Stimulated activated CD8-positive, alpha-beta memory T cell treated with anti-CD3 and anti-CD28 coated beads, Interleukin-15, amount 100 ng/mL, for 4 hours (primary cell): ENCODE measurements around the gene PLA2G12B.
"Not testable (repeated sequence)": the region's sequence is repeated elsewhere in the genome, so short reads cannot be mapped to it uniquely, and the experiment has no call there.

ENCODE experiments used
- DNase-seq, 2 donors: peaks; one replicate each; pipeline ENCODE4 v3.0.0-alpha.2; 2020; ENCODE audit warnings: low read depth in 2 of 2

PLA2G12B gene

GRCh38 chr10:72935361-72935760, 19.2 kb downstream of the PLA2G12B start:
- DNase-seq: no peak

DNA sequence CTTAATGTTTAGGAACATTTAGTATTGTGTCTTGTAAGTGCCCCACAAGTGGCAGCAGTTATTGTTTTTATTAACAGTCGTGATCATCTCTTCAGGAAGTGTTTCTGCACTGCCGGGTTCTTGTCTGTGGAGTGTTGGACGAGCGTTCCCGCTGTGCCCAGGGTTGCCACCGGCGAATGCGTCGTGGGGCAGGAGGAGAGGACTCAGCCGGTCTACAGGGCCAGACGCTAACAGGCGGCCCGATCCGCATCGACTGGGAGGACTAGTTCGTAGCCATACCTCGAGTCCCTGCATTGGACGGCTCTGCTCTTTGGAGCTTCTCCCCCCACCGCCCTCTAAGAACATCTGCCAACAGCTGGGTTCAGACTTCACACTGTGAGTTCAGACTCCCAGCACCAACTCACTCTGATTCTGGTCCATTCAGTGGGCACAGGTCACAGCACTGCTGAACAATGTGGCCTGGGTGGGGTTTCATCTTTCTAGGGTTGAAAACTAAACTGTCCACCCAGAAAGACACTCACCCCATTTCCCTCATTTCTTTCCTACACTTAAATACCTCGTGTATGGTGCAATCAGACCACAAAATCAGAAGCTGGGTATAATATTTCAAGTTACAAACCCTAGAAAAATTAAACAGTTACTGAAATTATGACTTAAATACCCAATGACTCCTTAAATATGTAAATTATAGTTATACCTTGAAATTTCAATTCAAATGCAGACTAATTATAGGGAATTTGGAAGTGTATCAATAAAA, 22.2 kb downstream of the PLA2G12B start:
- DNase-seq: no peak

- no peak for DNase-seq
Observed at GRCh38 chr10:72930276-72930675, 24.3 kb downstream of the PLA2G12B start.

DNA sequence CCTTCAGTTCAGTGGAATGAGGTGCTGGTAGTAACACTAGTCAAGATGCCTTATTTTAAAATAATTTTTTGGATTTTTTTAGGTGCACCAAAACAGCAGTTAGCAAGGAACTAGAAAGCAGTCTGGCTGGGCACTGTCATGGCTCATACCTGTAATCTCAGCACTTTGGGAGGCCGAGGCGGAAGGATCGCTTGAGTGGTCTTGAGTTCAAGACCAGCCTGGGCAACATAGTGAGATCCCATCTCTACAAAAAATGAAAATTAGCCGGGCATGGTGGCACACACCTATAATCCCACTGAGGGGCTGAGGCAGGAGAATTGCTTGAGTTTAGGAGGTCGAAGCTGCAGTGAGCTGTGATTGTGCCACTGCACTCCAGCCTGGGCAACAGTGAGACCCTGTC, 25.8 kb downstream of the PLA2G12B start:
- DNase-seq: no peak

- no peak for DNase-seq
Observed at GRCh38 chr10:72927485-72927884, 27.1 kb downstream of the PLA2G12B start.

DNA sequence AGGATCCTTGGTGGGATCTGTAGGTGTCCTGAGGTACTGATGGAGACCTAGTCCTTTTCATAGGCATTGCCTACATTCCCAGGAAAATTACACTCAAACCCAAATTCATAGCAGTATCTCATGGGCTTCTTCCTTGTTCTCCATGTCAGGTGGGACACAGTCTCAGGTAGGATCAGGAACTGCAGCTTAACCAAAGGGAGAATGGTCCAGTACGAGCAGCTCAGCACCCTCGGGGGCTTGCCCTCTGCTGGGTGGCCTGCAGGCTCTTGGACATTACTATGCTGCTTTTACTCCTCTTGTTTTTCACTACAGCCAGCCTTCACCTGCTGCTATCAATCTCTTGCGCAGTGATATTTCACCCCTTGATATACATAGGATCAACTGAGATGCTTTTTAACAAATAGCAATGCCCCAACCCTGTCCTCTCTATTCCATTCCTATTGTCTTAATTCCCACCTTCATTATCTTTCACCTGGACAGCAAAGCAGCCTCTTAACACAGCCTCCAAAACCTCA, 28.6 kb downstream of the PLA2G12B start:
- DNase-seq: no peak

GRCh38 chr10:72924351-72924750, 30.3 kb downstream of the PLA2G12B start:
- no peak for DNase-seq

DNA sequence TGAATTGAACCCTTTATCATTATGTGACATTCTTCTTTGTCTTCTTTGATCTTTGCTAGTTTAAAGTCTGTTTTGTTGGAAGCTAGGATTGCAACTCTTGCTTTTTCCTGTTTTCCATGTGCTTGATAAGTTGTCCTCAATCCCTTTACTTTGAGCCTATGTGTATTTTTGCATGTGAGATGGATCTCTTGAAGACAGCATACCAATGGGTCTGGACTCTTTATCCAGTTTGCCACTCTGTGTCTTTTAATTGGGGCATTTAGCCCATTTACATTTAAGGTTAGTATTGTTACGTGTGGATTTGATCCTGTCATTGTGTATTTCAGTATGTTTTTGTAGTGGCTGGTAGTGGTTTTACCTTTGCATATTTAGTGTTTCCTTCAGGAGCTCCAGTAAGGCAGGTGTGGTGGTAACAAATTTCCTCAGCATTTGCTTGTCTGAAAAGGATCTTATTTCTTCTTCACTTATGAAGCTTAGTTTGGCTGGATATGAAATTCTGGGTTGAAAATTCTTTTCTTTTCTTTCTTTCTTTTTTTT, 33.4 kb downstream of the PLA2G12B start:
- DNase-seq: not testable (repeated sequence)

DNA sequence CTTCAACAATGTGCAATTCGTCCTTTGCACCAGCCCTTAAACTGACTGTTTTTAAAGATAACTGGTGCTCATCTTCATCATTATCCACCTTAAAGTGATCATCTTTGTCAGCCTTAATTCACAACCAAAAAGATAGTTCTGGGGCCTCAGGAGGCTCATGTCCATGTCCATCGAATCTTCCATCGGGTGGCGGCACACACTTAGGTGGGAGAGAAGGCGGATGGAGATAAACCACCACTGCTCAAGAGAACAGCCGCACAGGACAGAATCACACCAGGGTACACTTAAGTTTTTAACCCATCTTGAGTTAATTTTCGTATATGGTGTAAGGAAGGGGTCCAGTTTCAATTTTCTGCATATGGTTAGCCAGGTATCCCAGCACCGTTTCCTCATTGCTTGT, 36.3 kb downstream of the PLA2G12B start:
- DNase-seq: no peak

DNA sequence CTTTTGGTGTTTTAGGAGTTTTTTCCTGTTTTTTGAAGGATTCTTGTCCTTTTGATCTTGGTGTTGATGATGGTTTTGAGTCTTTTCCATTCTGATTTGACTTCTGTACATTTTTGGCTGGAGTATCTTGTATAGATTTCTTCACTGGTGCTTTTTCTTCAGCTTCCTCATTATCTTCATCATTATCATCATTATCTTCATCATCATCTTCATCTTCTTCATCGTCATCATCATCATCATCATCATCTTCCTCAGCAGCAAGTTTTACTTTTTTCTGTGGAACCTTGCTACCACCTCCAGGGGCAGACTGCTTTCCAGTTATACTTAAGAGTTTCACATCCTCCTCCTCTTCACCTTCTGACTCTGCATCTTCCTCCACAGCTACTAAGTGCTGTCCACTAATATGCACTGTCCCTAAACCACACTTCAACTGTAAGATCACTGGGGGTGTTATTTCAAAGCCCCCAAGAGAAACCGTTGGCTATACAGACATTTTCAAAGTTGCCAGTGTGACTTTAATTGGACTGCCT, 36.7 kb downstream of the PLA2G12B start:
- DNase-seq: not testable (repeated sequence)

- not testable (repeated sequence) for DNase-seq
Observed at GRCh38 chr10:72917201-72917600, 37.4 kb downstream of the PLA2G12B start.

GRCh38 chr10:72913287-72913686, 41.3 kb downstream of the PLA2G12B start:
- DNase-seq: no peak

DNA sequence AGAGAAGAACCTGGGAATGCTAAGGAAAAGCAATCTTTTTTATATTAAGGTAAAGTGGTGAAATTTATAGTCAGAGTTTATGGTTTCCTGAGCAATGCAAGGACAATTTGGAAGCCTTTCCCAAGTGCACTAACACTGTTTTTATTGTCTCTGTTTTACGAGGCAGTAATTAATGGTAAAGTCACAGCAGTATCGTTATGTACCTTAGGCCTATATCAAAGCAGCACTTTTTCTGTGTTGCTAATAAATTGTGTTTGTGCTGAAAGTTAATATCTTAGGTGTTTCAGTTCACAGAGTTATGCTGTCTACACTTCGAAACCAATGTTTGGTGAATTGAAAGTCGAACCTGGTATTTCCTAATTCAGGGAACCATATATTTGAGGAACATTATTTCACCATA, 41.9 kb downstream of the PLA2G12B start:
- no peak for DNase-seq

GRCh38 chr10:72911758-72912157, 42.8 kb downstream of the PLA2G12B start:
- no peak for DNase-seq

DNA sequence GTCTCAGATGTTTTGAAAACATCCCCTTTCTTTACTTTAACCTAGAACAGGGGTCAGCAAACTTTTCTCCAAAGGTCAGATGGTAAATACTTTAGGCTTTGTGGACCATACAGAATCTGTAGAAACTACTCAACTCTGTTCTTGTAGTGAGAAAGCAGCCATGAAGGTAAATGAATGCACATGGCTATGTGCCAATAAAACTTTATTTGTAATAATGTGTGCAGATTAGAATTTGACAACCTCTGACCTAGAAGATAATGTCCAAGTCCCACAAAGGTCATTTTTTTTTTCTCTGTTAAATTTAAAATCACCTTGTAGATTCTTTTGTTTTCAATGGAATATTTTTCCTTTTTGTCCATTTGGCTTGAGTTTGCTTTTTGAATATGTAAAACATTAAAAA, 43.9 kb downstream of the PLA2G12B start:
- no peak for DNase-seq

DNA sequence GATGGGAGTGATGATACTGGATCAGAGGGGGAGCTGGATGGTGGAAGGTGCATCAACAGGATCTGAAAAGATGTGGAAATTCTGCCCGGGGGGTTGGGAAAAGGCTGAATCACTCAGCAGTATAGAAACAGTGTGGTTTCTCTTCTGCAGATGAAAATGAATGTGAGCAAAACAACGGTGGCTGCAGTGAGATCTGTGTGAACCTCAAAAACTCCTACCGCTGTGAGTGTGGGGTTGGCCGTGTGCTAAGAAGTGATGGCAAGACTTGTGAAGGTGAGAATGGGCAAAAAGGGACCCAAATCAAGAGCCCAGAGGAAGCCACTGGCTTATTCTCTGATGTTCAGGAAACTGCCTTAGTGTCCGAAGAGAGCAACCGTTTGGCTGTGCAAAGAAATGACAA, 48.2 kb downstream of the PLA2G12B start:
- no peak for DNase-seq

DNA sequence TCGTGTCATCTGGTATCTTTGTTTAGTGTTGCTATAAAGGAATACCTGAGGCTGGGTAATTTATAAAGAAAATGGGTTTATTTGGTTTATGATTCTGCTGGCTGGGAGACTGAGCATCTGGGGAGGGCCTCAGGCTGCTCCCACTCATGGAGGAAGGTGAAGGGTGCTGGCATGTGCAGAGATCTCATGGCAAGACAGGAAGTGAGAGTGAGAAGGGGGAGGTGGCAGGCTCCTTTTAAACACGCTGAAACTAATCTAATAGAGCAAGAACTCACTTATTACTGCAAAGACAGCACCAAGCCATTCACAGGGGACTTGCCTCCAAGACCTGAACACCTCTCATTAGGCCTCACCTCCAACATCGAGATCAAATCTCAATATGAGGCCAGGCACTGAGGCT, 49.8 kb downstream of the PLA2G12B start:
- no peak for DNase-seq

- DNase-seq: not testable (repeated sequence)
Observed at GRCh38 chr10:72903941-72904446, 50.6 kb downstream of the PLA2G12B start.

DNA sequence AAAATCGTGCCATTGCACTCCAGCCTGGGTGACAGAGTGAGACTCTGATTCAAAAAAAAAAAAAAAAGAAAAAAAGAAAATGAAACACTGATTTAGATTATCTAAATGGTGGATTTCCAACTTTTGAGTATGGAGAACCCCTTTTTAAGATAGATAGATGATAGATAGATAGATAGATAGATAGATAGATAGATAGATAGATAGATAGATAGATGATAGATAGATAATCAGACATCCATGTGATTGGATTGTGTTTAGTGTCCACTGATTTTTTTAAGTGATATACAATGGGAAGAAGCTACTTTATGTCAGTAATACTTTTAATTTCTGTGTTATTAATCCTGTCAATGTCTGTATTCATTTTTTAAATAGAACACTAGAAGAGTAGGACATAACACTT, 55.1 kb downstream of the PLA2G12B start:
- DNase-seq: no peak

DNA sequence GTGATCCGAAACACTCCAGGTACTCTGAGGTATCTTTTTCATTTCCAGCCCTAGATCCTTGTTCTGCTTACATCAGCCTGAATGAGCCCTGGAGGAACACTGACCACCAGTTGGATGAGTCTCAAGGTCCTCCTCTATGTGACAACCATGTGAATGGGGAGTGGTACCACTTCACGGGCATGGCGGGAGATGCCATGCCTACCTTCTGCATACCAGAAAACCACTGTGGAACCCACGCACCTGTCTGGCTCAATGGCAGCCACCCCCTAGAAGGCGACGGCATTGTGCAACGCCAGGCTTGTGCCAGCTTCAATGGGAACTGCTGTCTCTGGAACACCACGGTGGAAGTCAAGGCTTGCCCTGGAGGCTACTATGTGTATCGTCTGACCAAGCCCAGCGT, 56.0 kb downstream of the PLA2G12B start:
- no peak for DNase-seq

DNA sequence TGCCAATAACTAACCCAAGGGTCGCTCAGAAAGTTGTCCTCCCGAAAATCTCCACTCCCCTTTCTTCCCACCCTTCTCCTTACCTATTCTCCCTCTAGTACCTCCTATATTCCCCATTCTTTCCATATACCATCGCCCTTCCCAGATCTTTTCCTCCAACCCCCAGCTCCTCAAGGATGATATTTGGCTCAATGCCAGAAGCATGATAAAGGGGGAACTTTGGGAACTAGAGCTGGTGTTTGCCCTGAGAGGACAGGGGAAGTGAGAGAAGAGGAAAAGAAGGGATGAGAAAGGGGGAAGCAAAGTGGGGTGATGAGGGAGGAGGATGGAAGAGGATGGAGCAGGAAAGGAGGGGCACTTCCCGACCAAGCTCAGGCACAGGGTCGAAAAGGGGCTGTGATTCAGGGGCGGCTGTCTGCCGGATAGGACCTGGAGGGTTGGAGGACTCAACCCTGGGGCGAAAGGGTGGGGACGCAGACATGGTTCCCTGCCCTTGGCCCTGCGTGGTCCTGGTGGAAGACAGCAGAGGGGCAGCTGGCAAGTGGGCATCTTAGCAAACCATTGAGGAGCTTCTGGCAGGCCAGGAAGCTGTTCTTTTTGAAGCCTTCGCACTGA, 59.3 kb downstream of the PLA2G12B start:
- DNase-seq: no peak

DNA sequence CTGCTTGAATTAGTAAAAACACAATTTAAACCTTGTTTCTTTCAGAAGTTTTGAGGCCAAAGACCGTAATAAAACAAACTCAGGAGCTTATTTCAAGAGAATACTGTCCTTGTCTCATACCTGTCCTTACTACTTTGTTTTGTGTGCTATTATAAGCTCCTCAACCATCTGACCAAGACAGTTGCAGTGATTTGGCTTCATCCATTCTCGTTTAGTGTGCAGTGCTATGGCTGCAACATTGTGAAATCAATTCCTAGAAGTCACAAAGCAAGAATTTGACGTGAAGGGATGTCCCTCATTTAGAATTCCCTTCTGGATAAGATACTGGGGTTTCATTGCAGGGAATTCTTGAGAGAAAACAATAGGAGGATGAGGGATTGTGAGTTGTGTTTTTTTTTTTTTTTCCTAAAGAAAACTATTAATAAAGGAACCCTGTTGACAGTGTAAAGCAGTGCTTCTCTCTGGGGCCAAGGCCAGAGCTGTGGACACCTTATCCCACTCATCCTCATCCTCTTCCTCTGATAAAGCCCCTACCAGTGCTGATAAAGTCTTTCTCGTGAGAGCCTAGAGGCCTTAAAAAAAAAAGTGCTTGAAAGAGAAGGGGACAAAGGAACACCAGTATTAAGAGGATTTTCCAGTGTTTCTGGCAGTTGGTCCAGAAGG, 61.3 kb downstream of the PLA2G12B start, which contains the start of gene OIT3:
OIT3 (plus strand) TSS at position 604 of the 663 bp plus-strand sequence. CDS start 60 bp downstream, outside the sequence.
- DNase-seq: no peak
